Keratinocyte (primary cell): ENCODE data around the gene AGXT2. TPM values are rescaled to one million over a fixed set of nuclear protein-coding genes. Genes with fewer than 3 reads are reported as not detected.

Experiments used
- DNase-seq: peaks from one replicate; pipeline ENCODE4 v3.0.0-alpha.2; 2011; ENCODE audit warnings: low read depth, missing footprints, low spot score
- FAIRE-seq: peaks from 2 replicates; lab custom pipeline; 2011; peaks lifted over from hg19 to GRCh38; lab: Jason Lieb, UNC
- H2AFZ ChIP-seq: 2 replicates; pipeline ENCODE4 v1.6.0; 2012; ENCODE audit warnings: low read length, control low read depth, inconsistent platforms; ENCODE audit not compliant: control insufficient read depth
- H3K27ac ChIP-seq: 2 replicates; pipeline ENCODE4 v1.5.1; 2011; ENCODE audit warnings: low read length; ENCODE audit not compliant: control insufficient read depth, insufficient read depth
- H3K27me3 ChIP-seq: 3 replicates; pipeline ENCODE4 v1.6.0; 2011; ENCODE audit warnings: low read length; ENCODE audit not compliant: control insufficient read depth, insufficient read depth; ENCODE audit errors: extremely low read depth
- H3K36me3 ChIP-seq, 2 experiments: 2 replicates in 1 of 2; 3 replicates in 1 of 2; pipeline ENCODE4 v1.5.1; 2011; ENCODE audit warnings: low read length in 2 of 2, mild to moderate bottlenecking in 1 of 2; ENCODE audit not compliant: control insufficient read depth in 2 of 2, insufficient read depth in 2 of 2; ENCODE audit errors: extremely low read depth in 1 of 2
- H3K4me1 ChIP-seq: 3 replicates; pipeline ENCODE4 v1.5.1; 2011; ENCODE audit warnings: low read length; ENCODE audit not compliant: control insufficient read depth, insufficient read depth; ENCODE audit errors: extremely low read depth
- H3K4me2 ChIP-seq: 3 replicates; pipeline ENCODE4 v1.6.0; 2011; ENCODE audit warnings: low read depth, low read length; ENCODE audit not compliant: control insufficient read depth, insufficient read depth; ENCODE audit errors: extremely low read depth
- H3K4me3 ChIP-seq, 3 experiments: fragments of 200-600 bp in 1 of 3; sonication (generic) in 1 of 3; 2 replicates in 2 of 3; 3 replicates in 1 of 3; pipeline ENCODE4 v1.5.1; 2011 to 2016; ENCODE audit warnings: low read length in 3 of 3, mild to moderate bottlenecking in 3 of 3, control low read depth in 2 of 3, inconsistent platforms in 1 of 3, low read depth in 1 of 3, mixed read lengths in 1 of 3, mixed run types in 1 of 3, moderate library complexity in 1 of 3; ENCODE audit not compliant: control insufficient read depth in 2 of 3, insufficient read depth in 2 of 3; ENCODE audit errors: extremely low read depth in 1 of 3
- H3K79me2 ChIP-seq: 2 replicates; pipeline ENCODE4 v1.6.0; 2012; ENCODE audit warnings: low read length; ENCODE audit not compliant: control insufficient read depth, insufficient read depth
- H3K9ac ChIP-seq: 3 replicates; pipeline ENCODE4 v1.6.0; 2011; ENCODE audit warnings: low read length; ENCODE audit not compliant: control insufficient read depth, insufficient read depth; ENCODE audit errors: extremely low read depth
- H3K9me1 ChIP-seq: 3 replicates; pipeline ENCODE4 v1.6.0; 2011; ENCODE audit warnings: low read length; ENCODE audit not compliant: control insufficient read depth, insufficient read depth; ENCODE audit errors: extremely low read depth
- H3K9me3 ChIP-seq: 2 replicates; pipeline ENCODE4 v1.5.1; 2012; ENCODE audit warnings: low read depth, low read length; ENCODE audit not compliant: control insufficient read depth
- H4K20me1 ChIP-seq: 3 replicates; pipeline ENCODE4 v1.6.0; 2011; ENCODE audit warnings: low read length; ENCODE audit not compliant: control insufficient read depth, insufficient read depth; ENCODE audit errors: extremely low read depth
- EZH2 ChIP-seq: IDR thresholded peaks from one replicate; pipeline ENCODE4 v1.6.1; 2012; ENCODE audit warnings: inconsistent platforms, mild to moderate bottlenecking, low read length, moderate library complexity
- dilution Hi-C: fragments of 300-500 bp; cut with MboI; formaldehyde crosslinking; loops from one replicate; pipeline ENCODE4 v1.7.0; 2020; ENCODE audit warnings: low sequenced_read_pairs; ENCODE audit not compliant: extremely low pct_ligation_motif_present
- polyA plus RNA-seq, 5 experiments: library from polyadenylated mRNA; depleted of rRNA in 3 of 5; stranded (reverse) in 3 of 5; stranded (forward) in 1 of 5; unstranded in 1 of 5; fragments of >200 nt; gene quantifications; 1 replicate in 1 of 5; 2 replicates in 3 of 5; 3 replicates in 1 of 5; pipeline versions ENCODE4 v1.2.1 to v1.2.3, GENCODE V29; 2011 to 2012; ENCODE audit warnings: missing spikeins in 2 of 5, low read depth in 1 of 5, low replicate concordance in 1 of 5
- TF ChIP-seq, protein P1 (sequence below), 3 experiments: IDR thresholded peaks in 1 of 3; conservative IDR thresholded peaks in 1 of 3; optimal IDR thresholded peaks in 1 of 3; 2 replicates in 2 of 3; 3 replicates in 1 of 3; pipeline versions ENCODE3 to v1.5.1; 2011; ENCODE audit warnings: low read length in 3 of 3, mild to moderate bottlenecking in 3 of 3, moderate library complexity in 2 of 3, control low read depth in 1 of 3, inconsistent platforms in 1 of 3; ENCODE audit not compliant: insufficient read depth in 2 of 3; ENCODE audit errors: extremely low read depth in 1 of 3

AGXT2 gene
- polyA plus RNA-seq, 1 donor (not counting 4 experiments of a cell fraction or from before 2014, with no cell fraction given): not detected

DNA sequence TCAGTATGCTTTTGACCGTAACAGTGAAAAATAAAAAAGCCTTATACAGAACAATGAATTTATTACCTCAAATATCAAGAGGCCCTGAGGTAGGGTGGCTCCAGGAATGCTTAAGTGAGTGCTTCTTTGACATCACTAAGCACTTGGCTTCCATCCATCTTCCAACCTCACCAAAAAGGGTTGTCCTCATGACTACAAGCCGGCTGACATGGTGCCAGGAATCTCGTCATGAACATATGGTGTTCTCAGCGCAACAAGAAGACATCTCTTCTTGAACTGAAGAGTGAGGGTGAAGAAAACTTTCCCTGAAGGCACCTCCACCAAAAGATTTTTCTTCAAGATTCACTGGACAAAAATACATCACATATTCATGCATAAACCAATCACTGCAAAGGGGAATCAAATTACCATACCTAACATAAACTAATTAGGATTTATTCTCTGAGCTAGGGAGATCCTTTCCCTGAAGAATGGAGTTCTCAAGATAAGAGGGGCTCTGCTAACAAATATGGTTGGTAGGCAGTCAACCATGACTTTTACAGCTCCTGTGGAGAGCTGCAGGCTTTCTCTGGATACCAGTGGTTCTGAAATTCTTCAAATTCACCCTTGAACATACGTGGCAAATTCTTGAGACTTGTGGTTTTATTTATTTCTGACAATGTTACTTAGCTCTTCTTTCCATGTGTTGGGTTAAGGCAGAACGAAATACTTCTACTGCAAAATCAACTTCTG is 49.5 kb downstream of the AGXT2 start:
- FAIRE-seq: no peak
- Histone ChIP-seq H3K27ac (no peak overlapping the region), H3K9ac (no peak overlapping the region), H3K79me2 (no peaks in the 10 kb centered on the region), H3K9me3 (no peaks in the 10 kb centered on the region), H3K36me3 (no peaks in the 10 kb centered on the region), H3K9me1 (no peaks in the 10 kb centered on the region), H2AFZ (no peak overlapping the region), H3K4me2 (no peak overlapping the region), H3K4me3 (no peak overlapping the region), H3K4me1 (no peaks in the 10 kb centered on the region), H3K27me3 (no peaks in the 10 kb centered on the region), H4K20me1 (no peaks in the 10 kb centered on the region)
- DNase-seq: no peak
- TF ChIP-seq, protein P1, sequence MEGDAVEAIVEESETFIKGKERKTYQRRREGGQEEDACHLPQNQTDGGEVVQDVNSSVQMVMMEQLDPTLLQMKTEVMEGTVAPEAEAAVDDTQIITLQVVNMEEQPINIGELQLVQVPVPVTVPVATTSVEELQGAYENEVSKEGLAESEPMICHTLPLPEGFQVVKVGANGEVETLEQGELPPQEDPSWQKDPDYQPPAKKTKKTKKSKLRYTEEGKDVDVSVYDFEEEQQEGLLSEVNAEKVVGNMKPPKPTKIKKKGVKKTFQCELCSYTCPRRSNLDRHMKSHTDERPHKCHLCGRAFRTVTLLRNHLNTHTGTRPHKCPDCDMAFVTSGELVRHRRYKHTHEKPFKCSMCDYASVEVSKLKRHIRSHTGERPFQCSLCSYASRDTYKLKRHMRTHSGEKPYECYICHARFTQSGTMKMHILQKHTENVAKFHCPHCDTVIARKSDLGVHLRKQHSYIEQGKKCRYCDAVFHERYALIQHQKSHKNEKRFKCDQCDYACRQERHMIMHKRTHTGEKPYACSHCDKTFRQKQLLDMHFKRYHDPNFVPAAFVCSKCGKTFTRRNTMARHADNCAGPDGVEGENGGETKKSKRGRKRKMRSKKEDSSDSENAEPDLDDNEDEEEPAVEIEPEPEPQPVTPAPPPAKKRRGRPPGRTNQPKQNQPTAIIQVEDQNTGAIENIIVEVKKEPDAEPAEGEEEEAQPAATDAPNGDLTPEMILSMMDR (optimal IDR thresholded peaks at IDR 0.05 in 1 of 3, IDR thresholded peaks at IDR 0.05 in 1 of 3, conservative IDR thresholded peaks at IDR 0.05 in 1 of 3; ENCODE audit: extremely low read depth in 1 of 3, insufficient read depth in 2 of 3, low read length in 3 of 3): no peak
- TF ChIP-seq EZH2: no peak
- dilution Hi-C loops: no loop called here

DNA sequence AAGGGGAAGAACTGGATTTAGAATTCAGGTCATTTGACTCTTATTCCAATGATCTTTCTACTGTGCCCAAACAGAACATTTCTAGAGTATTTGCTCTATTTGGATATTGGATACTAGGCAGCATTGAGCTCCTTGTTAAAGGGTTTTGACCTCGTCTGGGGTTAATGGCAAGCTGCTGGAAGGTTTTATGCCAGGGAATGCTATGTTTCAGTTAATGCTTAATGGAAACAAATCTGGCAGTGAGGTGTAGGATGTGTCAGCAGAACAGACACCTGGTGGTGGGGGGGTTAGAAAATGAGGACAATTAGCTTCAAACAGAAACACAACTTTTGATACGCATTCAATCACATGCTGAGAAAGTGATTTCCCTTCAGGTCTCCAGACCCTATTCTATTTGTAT is 51.5 kb downstream of the AGXT2 start:
- no peaks in the 10 kb centered on the region for H3K36me3 ChIP-seq
- no peak overlapping the region for H3K27ac ChIP-seq
- H3K9me1 ChIP-seq: no peaks in the 10 kb centered on the region
- no peaks in the 10 kb centered on the region for H4K20me1 ChIP-seq
- no peak overlapping the region for H3K9ac ChIP-seq
- H3K4me3 ChIP-seq: no peak overlapping the region
- no peak for FAIRE-seq
- no peaks in the 10 kb centered on the region for H3K9me3 ChIP-seq
- H3K27me3 ChIP-seq: no peaks in the 10 kb centered on the region
- H3K79me2 ChIP-seq: no peaks in the 10 kb centered on the region
- no peaks in the 10 kb centered on the region for H3K4me1 ChIP-seq
- dilution Hi-C loops: no loop called here
- H3K4me2 ChIP-seq: no peak overlapping the region
- TF ChIP-seq, protein P1 (optimal IDR thresholded peaks at IDR 0.05 in 1 of 3, IDR thresholded peaks at IDR 0.05 in 1 of 3, conservative IDR thresholded peaks at IDR 0.05 in 1 of 3; ENCODE audit: extremely low read depth in 1 of 3, insufficient read depth in 2 of 3, low read length in 3 of 3): no peak
- TF ChIP-seq EZH2: no peak
- no peak overlapping the region for H2AFZ ChIP-seq
- DNase-seq: no peak
